Forelimb muscle (tissue), 1 donor: Measurements from ENCODE around the gene CNGA3. TPM values are rescaled to one million over a fixed set of nuclear protein-coding genes. Genes with fewer than 3 reads are reported as not detected.
"Not testable (repeated sequence)": the region's sequence is repeated elsewhere in the genome, so short reads cannot be mapped to it uniquely, and the experiment has no call there.

Experiments
- DNase-seq: peaks from one replicate; pipeline ENCODE4 v3.0.0-alpha.2; 2013; ENCODE audit warnings: low read depth
- polyA plus RNA-seq: library from polyadenylated mRNA; unstranded; fragments of 120-200 nt; gene quantifications from one replicate; pipeline ENCODE4 v1.2.1, GENCODE V29; 2013; ENCODE audit not compliant: insufficient read length

The CNGA3 gene
- polyA plus RNA-seq = 0.66 TPM

DNA sequence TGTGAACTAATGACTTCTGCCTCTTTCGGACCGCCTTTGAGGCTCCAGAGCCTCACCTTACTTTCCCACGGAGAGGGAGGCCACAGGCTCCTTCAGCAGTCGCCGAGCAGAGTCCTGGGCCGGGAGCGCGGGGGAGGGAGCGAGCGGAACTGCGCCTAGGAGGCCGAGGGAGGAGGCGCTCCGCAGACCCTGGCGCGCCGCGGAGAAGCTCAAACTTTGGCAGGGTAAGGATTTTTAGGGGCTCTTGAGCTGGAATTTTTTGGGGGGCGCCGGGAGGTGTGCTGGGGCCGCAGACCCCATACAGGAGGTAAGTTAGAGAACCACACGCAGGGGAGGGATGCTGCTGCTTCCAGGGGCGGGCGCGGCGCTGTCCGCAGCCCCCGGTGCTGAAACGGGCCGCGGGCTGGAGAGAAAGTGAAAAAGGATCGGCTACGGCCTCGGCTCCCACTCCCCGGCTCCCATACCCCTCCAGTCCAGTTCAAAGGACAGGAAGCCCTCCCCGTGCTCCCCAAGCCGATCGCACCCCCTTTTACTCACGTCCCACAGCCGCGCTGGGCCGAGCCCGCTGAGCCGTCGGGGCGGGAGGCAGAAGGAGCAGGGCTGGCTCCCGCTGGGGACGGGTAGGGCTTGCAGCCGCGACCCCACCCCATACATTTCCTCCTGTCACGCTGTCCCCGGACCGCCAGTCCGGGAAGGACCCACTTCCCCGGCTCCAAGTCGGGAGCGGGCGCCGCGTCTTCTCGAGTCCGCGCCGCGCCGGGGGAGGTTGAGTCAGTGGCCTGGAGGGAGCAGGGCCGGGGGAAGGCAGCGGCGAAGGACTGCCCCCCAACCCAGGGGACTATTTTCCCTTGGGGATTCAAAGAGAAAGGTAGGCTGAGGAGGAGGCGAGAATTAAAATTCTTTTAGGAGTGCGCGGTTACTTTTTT is at the start of gene CNGA3:
Gene CNGA3, plus strand, starts transcription at position 146 of the 926 bp plus-strand sequence. CDS start 23,520 bp downstream, outside the sequence.
- DNase-seq = no peak

DNA sequence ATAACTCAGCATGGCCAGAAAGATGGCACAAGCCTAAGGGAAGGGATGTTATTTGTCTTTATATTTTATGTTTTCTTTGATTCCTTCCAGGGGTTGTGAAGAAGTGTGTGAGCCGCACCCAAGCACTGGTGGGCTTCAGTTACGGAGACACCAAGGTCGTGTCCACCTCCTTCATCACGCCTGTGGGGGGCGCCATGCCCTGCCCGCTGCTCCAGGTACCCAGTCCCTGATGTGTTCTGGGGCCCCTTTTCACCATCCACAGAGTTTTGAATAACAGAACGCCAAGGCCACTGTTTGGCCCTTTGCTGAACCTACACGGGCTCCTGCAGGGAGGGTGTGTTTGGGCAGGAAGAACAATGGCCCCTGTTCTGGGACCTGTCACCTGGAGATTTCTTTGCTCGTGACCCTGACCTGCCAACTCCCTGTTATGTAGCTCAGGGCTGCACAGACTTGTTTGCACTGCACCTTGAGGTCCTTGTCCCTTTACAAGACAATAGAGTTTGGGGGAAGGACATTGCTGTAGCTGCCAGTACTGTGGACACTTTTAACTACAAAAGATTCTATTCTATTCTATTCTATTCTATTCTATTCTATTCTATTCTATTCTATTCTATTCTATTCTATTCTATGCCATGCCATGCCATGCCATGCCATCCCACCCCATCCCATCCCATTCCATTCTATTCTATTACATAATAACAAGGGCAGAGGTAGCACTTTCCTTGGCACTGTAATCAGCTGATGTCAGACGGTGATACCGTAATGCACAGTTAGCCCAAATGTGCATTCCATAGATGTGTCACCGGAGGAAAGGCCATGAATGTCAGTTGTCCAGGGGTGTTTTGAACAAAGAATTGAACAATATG is 48.2 kb upstream of the CNGA3 start:
- DNase-seq = no peak

- DNase-seq = no peak
Measured at GRCh38 chr2:98298683-98299164, 47.5 kb upstream of the CNGA3 start.

- no peak for DNase-seq
Measured at GRCh38 chr2:98299211-98299905, 46.9 kb upstream of the CNGA3 start.

GRCh38 chr2:98300141-98300874 is 45.9 kb upstream of the CNGA3 start:
- no peak for DNase-seq

DNA sequence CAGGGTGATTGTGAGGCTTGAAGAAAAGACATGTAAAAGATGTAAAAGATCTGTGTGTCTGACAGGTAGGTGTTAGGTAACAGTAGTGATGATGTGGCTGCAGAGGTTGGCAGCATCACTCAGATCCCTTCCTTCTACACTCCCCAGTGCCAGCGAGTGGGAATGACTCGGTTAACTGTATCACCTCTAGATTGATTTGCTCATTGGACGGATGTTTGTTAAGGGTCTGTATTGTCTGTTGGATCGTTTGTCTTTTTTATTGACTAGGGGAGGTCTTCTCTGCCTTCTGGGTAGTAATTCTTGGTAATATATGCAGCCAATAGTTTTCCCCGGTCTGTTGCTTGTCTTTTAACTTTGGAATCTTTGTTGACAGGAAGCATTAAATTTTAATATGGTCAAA is 44.8 kb upstream of the CNGA3 start:
- DNase-seq = no peak

GRCh38 chr2:98307131-98307696 is 39.0 kb upstream of the CNGA3 start:
- not testable (repeated sequence) for DNase-seq

DNA sequence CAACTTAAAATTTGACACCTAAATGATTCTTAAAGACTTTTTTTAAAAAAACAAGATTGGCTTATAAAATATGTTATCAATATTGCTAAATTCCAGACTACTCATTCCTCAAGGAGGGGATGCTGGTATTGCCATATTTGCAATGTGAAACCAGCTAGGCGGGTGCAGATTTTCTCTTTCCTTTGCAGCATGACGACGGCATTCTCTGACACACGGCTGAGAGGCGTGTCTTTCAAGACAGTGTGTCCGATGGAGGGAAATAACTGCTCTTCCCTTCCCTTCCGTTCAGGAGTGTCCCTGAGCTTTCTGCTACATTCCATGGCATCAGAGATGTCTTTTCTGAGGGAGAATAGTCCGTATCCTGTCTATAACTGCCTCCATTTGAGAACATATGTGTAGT is 38.2 kb upstream of the CNGA3 start:
- DNase-seq = no peak

- DNase-seq = no peak
Measured at GRCh38 chr2:98308532-98308931, 37.7 kb upstream of the CNGA3 start.

GRCh38 chr2:98309580-98309979 is 36.7 kb upstream of the CNGA3 start:
- no peak for DNase-seq

DNA sequence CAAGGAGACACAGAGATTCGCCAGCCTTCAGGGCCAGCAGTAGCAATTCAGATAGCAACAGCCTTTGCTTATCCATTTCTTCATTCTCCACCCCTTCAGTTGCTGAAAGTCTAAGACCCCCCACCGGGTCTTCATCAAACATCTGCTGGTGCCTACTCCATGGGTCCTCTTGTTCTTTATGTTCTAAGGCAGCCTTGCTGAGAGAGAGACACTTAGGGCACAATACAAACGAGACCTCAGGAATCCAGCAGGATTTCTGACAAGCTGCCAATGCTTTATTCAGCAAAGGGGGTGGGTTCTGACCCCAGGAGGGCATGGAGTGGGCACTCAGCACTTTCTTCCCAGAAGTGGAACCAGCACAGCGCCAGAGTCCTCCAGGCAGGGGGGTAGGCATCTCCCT is 36.2 kb upstream of the CNGA3 start:
- DNase-seq = no peak

DNA sequence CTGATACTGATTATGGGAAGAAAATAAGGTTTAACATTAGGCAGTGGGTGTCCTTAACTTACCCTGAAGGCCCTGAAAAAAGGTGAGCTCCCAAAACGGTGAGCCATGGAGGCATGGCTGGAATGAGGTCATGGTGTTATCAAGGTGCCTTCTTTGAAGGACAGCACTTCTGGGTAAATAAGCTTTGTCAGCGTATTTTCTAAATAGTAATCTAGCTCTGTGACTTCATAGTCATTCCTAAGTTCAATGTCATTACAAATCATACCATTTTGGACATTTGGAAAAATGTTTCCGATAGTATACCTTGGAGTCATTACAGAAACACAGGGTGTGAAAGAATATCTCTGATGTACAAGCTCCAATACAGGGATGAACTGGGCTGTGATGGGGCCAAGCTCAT is 35.2 kb upstream of the CNGA3 start:
- DNase-seq = no peak

DNA sequence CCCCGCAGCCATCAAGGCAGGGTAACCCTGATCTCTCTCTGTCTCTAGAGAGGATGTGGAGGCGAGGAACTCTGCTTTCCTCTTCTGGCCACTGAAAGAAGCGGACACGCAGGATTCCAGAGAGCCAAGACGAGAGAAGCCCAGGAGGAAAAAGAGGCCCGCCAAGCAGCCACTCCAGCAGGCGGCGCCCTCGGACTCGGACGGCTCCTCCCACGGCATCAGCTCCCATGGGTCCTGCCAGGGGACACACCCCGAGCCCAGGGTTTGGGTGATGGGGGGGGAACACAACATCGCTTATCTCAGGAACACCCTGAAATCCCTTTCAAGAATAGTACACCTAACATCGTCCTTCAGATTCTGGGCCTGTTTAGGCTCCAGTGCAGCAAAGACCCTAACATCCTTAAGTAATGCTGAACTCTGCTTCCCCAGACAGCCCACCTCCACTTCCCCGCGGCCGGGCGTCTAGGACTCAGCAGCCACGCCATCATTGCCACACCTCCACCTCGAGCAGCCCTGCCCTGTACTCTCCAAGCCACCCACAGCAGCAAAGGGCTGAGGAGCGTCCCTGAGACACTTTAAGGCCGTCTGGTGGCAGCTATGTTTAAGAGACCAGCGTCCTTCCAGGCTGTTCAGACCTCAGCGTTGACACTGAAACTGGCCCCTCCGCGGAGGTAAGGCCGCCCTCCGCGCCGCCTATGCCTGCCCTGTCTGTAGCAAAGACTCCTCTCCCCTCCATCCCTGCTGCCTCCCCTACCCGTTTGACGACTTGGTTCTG is 34.3 kb upstream of the CNGA3 start:
- no peak for DNase-seq

DNA sequence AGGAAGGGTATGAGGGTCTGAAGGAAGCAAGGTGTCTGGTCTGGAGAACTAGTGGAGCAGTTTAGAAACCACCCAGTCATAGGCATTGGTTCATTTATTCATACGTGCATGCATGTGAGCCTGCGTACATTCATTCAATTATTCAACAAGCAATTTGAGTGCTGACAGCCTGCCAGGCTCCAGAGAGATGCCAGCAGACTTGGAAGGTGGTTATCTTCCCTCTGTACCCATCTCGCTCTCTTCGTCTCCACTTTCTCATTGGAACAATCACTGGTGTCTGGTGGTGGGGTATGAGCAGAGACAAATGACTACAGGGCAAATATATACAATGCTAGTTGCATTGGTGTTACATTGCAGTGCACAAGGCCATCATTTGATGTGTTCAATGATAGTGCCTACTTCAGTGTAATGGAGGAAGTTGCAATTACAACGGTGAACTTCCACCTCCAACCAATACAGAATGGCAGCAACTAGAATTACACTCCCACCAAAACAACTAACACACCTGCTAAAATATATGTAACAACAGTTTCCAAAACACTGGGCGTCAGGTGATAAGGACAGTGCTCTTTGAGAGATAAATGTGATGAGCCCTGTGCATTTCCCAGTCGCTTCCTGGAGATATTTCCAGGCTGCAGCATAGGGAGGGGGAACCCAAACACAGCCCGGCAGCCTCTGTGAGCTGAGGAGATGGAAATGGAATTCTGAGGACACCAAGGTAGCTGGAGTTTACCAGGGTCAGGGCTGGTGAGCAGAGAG is 32.6 kb upstream of the CNGA3 start:
- DNase-seq = no peak

- DNase-seq = no peak
Measured at GRCh38 chr2:98314251-98314650, 32.0 kb upstream of the CNGA3 start.

GRCh38 chr2:98315957-98316356 is 30.3 kb upstream of the CNGA3 start:
- no peak for DNase-seq

GRCh38 chr2:98317214-98317613 is 29.0 kb upstream of the CNGA3 start:
- no peak for DNase-seq

DNA sequence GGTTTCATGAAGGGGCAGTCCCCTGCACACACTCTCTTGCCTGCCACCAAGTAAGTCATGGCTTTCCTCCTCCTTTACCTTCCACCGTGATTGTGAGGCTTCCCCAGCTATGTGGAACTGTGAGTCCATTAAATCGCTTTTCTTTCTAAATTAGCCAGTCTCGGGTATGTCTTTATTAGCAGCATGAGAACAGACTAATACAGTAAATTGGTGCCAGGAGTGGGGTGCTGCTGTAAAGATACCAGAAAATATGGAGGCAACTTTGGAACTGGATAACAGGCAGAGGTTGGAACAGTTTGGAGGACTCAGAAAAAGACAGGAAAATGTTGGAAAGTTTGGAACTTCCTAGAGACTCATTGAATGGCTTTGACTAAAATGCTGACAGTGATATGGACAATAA is 26.1 kb upstream of the CNGA3 start:
- not testable (repeated sequence) for DNase-seq

GRCh38 chr2:98324181-98324580 is 22.1 kb upstream of the CNGA3 start:
- no peak for DNase-seq
